KMS-11 (cell line): Measurements from ENCODE around the gene ZBTB20.

Experiments
- H2AFZ ChIP-seq: fragments of 200-600 bp; sonication (generic); 2 replicates; pipeline ENCODE4 v1.6.1; 2016; ENCODE audit warnings: antibody characterized with exemption, mixed run types, low read depth
- H3K27ac ChIP-seq: fragments of 200-600 bp; sonication (generic); 2 replicates; pipeline ENCODE4 v1.6.1; 2016; ENCODE audit warnings: mild to moderate bottlenecking, mixed run types
- H3K27me3 ChIP-seq: fragments of 200-600 bp; sonication (generic); 2 replicates; pipeline ENCODE4 v1.6.1; 2017; ENCODE audit warnings: mild to moderate bottlenecking, low read depth, mixed run types, moderate library complexity; ENCODE audit not compliant: insufficient read depth
- H3K36me3 ChIP-seq: fragments of 200-600 bp; sonication (generic); 2 replicates; pipeline ENCODE4 v1.6.1; 2017; ENCODE audit warnings: mild to moderate bottlenecking, mixed run types; ENCODE audit not compliant: insufficient read depth
- H3K4me1 ChIP-seq: fragments of 200-600 bp; sonication (generic); 2 replicates; pipeline ENCODE4 v1.6.1; 2016; ENCODE audit warnings: mild to moderate bottlenecking, low read depth, mixed run types; ENCODE audit not compliant: poor library complexity, severe bottlenecking
- H3K4me2 ChIP-seq: fragments of 200-600 bp; sonication (generic); 2 replicates; pipeline ENCODE4 v1.7.0; 2016; ENCODE audit warnings: mild to moderate bottlenecking, mixed run types
- H3K4me3 ChIP-seq: fragments of 200-600 bp; sonication (generic); IDR thresholded peaks from 2 replicates; pipeline ENCODE4 v1.6.1; 2017; ENCODE audit warnings: low read depth, low read length, mixed read lengths; ENCODE audit not compliant: insufficient read depth
- H3K79me2 ChIP-seq: fragments of 200-600 bp; sonication (generic); 2 replicates; pipeline ENCODE4 v1.6.1; 2016; ENCODE audit warnings: low read depth, mixed run types; ENCODE audit not compliant: insufficient read depth
- H3K9ac ChIP-seq: fragments of 200-600 bp; sonication (generic); 2 replicates; pipeline ENCODE4 v1.6.1; 2016; ENCODE audit warnings: mild to moderate bottlenecking, mixed run types
- H4K20me1 ChIP-seq: fragments of 200-600 bp; sonication (generic); 2 replicates; pipeline ENCODE4 v1.6.1; 2016; ENCODE audit warnings: mild to moderate bottlenecking, mixed run types; ENCODE audit not compliant: insufficient read depth
- CTCF ChIP-seq: fragments of 200-600 bp; sonication (generic); conservative IDR thresholded peaks from 2 replicates; pipeline ENCODE4 v1.6.1; 2017; ENCODE audit warnings: low read depth, mild to moderate bottlenecking, antibody characterized with exemption, low read length, moderate library complexity, mixed read lengths

ZBTB20 gene

DNA sequence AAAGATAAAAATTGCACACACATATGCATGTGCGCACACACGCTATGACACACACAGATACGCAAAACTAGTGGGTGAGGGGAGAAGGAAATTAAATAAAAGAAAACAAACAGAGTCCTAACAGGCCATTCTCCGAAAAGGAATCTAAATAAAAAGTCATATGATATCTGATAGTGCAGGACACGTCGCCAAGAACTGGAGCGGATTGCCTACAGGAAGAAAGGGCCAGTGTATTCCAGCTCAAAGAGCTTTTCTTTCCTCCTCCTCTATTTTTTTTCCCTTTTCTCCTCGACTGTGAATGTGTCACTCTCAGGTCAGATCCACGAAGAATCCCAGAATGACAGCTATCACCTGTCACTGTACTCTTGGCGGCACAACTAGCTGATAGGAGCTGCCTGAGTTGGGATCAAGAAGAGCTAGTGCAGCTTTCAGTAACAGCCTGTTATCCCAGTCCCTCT is 695.5 kb downstream of the ZBTB20 start:
- H3K79me2 ChIP-seq, result no peaks in the 10 kb centered on the region
- no peaks in the 10 kb centered on the region for H3K27me3 ChIP-seq
- H3K36me3 ChIP-seq, result no peaks in the 10 kb centered on the region
- no peak overlapping the region for H3K9ac ChIP-seq
- no peak overlapping the region for H3K4me3 ChIP-seq
- H3K4me2 ChIP-seq, result no peak overlapping the region
- no peaks in the 10 kb centered on the region for H4K20me1 ChIP-seq
- no peak for TF ChIP-seq CTCF
- H2AFZ ChIP-seq, result no peak overlapping the region
- peaks cover 40% of the 10 kb centered on the region for H3K4me1 ChIP-seq
- no peak overlapping the region for H3K27ac ChIP-seq

DNA sequence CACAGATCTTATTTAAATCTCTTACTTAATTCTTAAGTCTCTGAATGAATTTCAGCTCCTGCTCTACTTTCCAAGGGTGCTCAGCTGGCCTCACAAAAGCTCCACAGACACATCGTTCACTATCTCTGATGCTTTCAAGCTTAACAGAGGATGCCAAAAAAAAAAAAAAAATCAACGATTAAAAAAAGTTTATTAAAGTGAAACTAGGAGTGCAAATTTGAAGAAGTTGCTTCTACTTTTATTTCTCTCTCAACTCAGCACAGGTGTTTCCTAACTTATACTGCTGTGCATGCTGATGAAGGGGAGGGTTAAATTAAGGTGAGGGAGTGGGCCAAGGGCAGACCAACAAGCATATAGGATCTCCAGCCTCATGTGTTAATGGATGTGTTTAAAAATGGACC is 696.0 kb downstream of the ZBTB20 start:
- Histone ChIP-seq H3K4me2 (no peak overlapping the region), H2AFZ (no peak overlapping the region), H3K36me3 (no peaks in the 10 kb centered on the region), H3K9ac (no peak overlapping the region), H3K4me3 (no peak overlapping the region), H3K27ac (no peak overlapping the region), H4K20me1 (no peaks in the 10 kb centered on the region), H3K27me3 (no peaks in the 10 kb centered on the region), H3K4me1 (peaks cover 34% of the 10 kb centered on the region), H3K79me2 (no peaks in the 10 kb centered on the region)
- TF ChIP-seq CTCF, result no peak

DNA sequence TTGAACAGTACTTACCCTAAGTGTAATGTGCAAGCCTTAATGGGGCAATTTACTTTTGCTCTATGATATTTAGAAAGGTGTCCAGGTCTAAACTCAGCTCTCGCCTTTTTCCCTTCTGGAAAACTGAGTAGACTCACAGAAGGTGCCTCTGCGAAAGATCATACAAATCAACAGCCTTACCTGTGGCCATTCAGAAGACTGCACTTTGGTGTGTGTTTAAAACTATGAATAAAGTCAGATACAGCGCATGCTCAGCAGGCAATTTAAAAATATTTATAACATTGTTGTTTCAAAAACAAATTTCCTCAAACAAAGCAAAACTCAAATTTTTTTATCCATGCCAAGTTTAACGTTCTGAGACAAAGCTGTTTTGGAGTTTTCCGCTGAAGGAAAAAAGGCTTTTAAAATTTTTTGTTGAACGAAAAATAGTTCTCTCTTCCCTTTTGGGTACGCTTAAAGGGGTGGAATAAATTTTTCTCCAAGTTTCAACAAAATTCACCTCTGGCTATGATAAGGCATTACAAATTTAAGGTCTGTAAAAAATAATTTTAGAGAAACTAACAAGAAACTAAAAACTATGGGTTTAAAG is 697.0 kb downstream of the ZBTB20 start:
- no peaks in the 10 kb centered on the region for H3K36me3 ChIP-seq
- TF ChIP-seq CTCF, result no peak
- H3K4me2 ChIP-seq, result no peak overlapping the region
- no peak overlapping the region for H3K9ac ChIP-seq
- H3K4me1 ChIP-seq, result peaks cover 25% of the 10 kb centered on the region
- no peak overlapping the region for H3K4me3 ChIP-seq
- H2AFZ ChIP-seq, result no peak overlapping the region
- no peaks in the 10 kb centered on the region for H4K20me1 ChIP-seq
- no peaks in the 10 kb centered on the region for H3K79me2 ChIP-seq
- H3K27ac ChIP-seq, result no peak overlapping the region
- H3K27me3 ChIP-seq, result no peaks in the 10 kb centered on the region

DNA sequence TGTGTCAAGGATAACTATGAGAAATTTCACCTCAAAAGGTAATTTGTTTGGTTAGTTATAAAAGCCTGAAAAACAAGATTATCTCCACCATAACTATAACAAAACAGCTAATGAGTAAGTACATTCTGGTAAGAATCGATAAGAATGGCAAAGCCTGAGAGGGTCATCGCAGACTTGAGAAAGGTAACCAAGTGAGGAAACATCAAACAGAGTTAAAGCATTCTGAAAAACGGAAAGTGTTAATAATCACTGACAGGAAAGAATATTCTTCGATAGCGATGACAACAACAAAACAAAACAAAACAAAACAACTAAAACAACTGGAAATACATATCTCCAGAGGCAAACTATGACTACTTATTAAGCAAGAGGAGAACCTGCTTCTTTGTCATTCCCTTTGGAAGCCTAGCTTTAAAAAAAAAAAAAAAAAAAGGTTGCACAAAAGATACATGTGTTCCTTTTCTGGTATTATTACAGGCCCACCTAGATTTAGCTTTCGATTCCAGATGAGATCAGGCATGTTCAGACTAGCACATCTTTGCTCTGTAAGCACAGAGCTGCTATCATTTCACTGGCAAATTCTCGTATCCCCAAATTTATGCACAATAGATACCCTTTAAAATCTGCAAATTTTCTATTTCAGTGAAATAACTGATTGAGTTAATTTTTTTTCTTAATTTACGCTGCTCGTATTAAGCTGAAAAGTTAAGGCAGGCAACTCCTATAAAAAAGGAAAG is 697.6 kb downstream of the ZBTB20 start:
- H2AFZ ChIP-seq, result no peak overlapping the region
- H3K36me3 ChIP-seq, result no peaks in the 10 kb centered on the region
- no peak overlapping the region for H3K9ac ChIP-seq
- no peak for TF ChIP-seq CTCF
- no peak overlapping the region for H3K4me2 ChIP-seq
- H3K79me2 ChIP-seq, result no peaks in the 10 kb centered on the region
- no peaks in the 10 kb centered on the region for H4K20me1 ChIP-seq
- no peaks in the 10 kb centered on the region for H3K27me3 ChIP-seq
- no peak overlapping the region for H3K4me3 ChIP-seq
- H3K4me1 ChIP-seq, result peaks cover 20% of the 10 kb centered on the region
- no peak overlapping the region for H3K27ac ChIP-seq
